Duodenal mucosa (tissue), 2 donors: Measurements from ENCODE around the gene PLCG2.
"Not testable (repeated sequence)": the region's sequence is repeated elsewhere in the genome, so short reads cannot be mapped to it uniquely, and the experiment has no call there.

Experiments
- H3K27ac ChIP-seq: one replicate; pipeline ENCODE4 v1.7.0; 2013; ENCODE audit warnings: low read depth, low read length
- H3K27me3 ChIP-seq, 2 donors: one replicate each; pipeline ENCODE4 v1.7.0; 2013; ENCODE audit warnings: low read length in 2 of 2, control low read depth in 1 of 2; ENCODE audit not compliant: insufficient read depth in 2 of 2, control insufficient read depth in 1 of 2
- H3K36me3 ChIP-seq, 2 donors: one replicate each; pipeline ENCODE4 v1.7.0; 2013; ENCODE audit warnings: low read length in 2 of 2, control low read depth in 1 of 2; ENCODE audit not compliant: insufficient read depth in 2 of 2, control insufficient read depth in 1 of 2
- H3K4me1 ChIP-seq, 2 donors: one replicate each; pipeline ENCODE4 v1.7.0; 2013; ENCODE audit warnings: low read length in 2 of 2, control low read depth in 1 of 2; ENCODE audit not compliant: insufficient read depth in 2 of 2, control insufficient read depth in 1 of 2
- H3K4me3 ChIP-seq, 2 donors: one replicate each; pipeline ENCODE4 v1.7.0; 2013; ENCODE audit warnings: low read length in 2 of 2, low read depth in 1 of 2
- H3K9ac ChIP-seq, 2 donors: one replicate each; pipeline ENCODE4 v1.7.0; 2013; ENCODE audit warnings: low read length in 2 of 2, low read depth in 1 of 2
- H3K9me3 ChIP-seq, 2 donors: one replicate each; pipeline ENCODE4 v1.7.0; 2013; ENCODE audit warnings: low read length in 2 of 2, control low read depth in 1 of 2; ENCODE audit not compliant: control insufficient read depth in 1 of 2

PLCG2 gene

GRCh38 chr16:81799138-81799504 is 20.0 kb downstream of the PLCG2 start:
- Histone ChIP-seq H3K27ac (no peak overlapping the region), H3K4me3 (no peak overlapping the region), H3K4me1 (peaks cover 12 to 14% of the 10 kb centered on the region in 2 donors), H3K36me3 (no peaks in the 10 kb centered on the region), H3K27me3 (no peaks in the 10 kb centered on the region), H3K9me3 (no peaks in the 10 kb centered on the region), H3K9ac (no peak overlapping the region)

- H3K27ac ChIP-seq, H3K4me3 ChIP-seq, H3K9me3 ChIP-seq, H3K9ac ChIP-seq, H3K36me3 ChIP-seq, H3K27me3 ChIP-seq: not testable (repeated sequence)
- peaks cover 12 to 14% of the 10 kb centered on the region in 2 donors for H3K4me1 ChIP-seq
These were observed 22.6 kb downstream of the PLCG2 start for GRCh38 chr16:81801724-81802123.

GRCh38 chr16:81803332-81803731 is 24.2 kb downstream of the PLCG2 start:
- H3K4me1 ChIP-seq = peaks cover 6 to 12% of the 10 kb centered on the region in 2 donors
- H3K4me3 ChIP-seq = no peak overlapping the region
- no peak overlapping the region for H3K9ac ChIP-seq
- no peaks in the 10 kb centered on the region for H3K9me3 ChIP-seq
- H3K27ac ChIP-seq = no peak overlapping the region
- no peaks in the 10 kb centered on the region for H3K27me3 ChIP-seq
- H3K36me3 ChIP-seq = no peaks in the 10 kb centered on the region

GRCh38 chr16:81804134-81804610 is 25.1 kb downstream of the PLCG2 start:
- Histone ChIP-seq H3K9ac (no peak overlapping the region), H3K4me1 (peaks cover 7 to 18% of the 10 kb centered on the region in 2 donors), H3K36me3 (no peaks in the 10 kb centered on the region), H3K9me3 (no peaks in the 10 kb centered on the region), H3K27ac (no peak overlapping the region), H3K27me3 (no peaks in the 10 kb centered on the region), H3K4me3 (no peak overlapping the region)

GRCh38 chr16:81806696-81807095 is 27.6 kb downstream of the PLCG2 start:
- Histone ChIP-seq H3K9ac (no peak overlapping the region), H3K36me3 (no peaks in the 10 kb centered on the region), H3K9me3 (no peaks in the 10 kb centered on the region), H3K27me3 (no peaks in the 10 kb centered on the region), H3K27ac (no peak overlapping the region), H3K4me3 (no peak overlapping the region), H3K4me1 (peaks cover 27 to 30% of the 10 kb centered on the region in 2 donors)

GRCh38 chr16:81807767-81808358 is 28.8 kb downstream of the PLCG2 start:
- Histone ChIP-seq H3K9me3 (no peaks in the 10 kb centered on the region), H3K4me1 (peaks cover 27 to 30% of the 10 kb centered on the region in 2 donors), H3K9ac (no peak overlapping the region), H3K36me3 (no peaks in the 10 kb centered on the region), H3K4me3 (no peak overlapping the region), H3K27ac (no peak overlapping the region), H3K27me3 (no peaks in the 10 kb centered on the region)

GRCh38 chr16:81808933-81809480 is 29.9 kb downstream of the PLCG2 start:
- Histone ChIP-seq H3K27me3 (no peaks in the 10 kb centered on the region), H3K4me3 (peak overlapping the region in 1 of 2 donors; percentile 23), H3K9me3 (no peaks in the 10 kb centered on the region), H3K4me1 (peaks cover 26 to 27% of the 10 kb centered on the region in 2 donors), H3K27ac (no peak overlapping the region), H3K9ac (peak overlapping the region in 1 of 2 donors; percentile 34), H3K36me3 (no peaks in the 10 kb centered on the region)

GRCh38 chr16:81809567-81809966 is 30.5 kb downstream of the PLCG2 start:
- Histone ChIP-seq H3K36me3 (no peaks in the 10 kb centered on the region), H3K9me3 (no peaks in the 10 kb centered on the region), H3K4me1 (peaks cover 24 to 27% of the 10 kb centered on the region in 2 donors), H3K27me3 (no peaks in the 10 kb centered on the region), H3K9ac (no peak overlapping the region), H3K4me3 (peak overlapping the region in 1 of 2 donors; percentile 23), H3K27ac (no peak overlapping the region)

GRCh38 chr16:81810361-81810760 is 31.3 kb downstream of the PLCG2 start:
- Histone ChIP-seq H3K4me1 (peaks cover 24 to 27% of the 10 kb centered on the region in 2 donors), H3K9ac (no peak overlapping the region), H3K27me3 (no peaks in the 10 kb centered on the region), H3K27ac (no peak overlapping the region), H3K9me3 (no peaks in the 10 kb centered on the region), H3K36me3 (no peaks in the 10 kb centered on the region), H3K4me3 (no peak overlapping the region)

- Histone ChIP-seq H3K9ac (no peak overlapping the region), H3K27me3 (no peaks in the 10 kb centered on the region), H3K4me1 (peaks cover 24 to 27% of the 10 kb centered on the region in 2 donors), H3K4me3 (peak overlapping the region in 1 of 2 donors; percentile 1), H3K36me3 (no peaks in the 10 kb centered on the region), H3K9me3 (no peaks in the 10 kb centered on the region), H3K27ac (peak overlapping the region; percentile 44)
These were observed 31.9 kb downstream of the PLCG2 start for GRCh38 chr16:81810894-81811538.
